Testis (tissue), 3 donors: Measurements from ENCODE around the gene CEP63. TPM values are rescaled to one million over a fixed set of nuclear protein-coding genes. Genes with fewer than 3 reads are reported as not detected.
A peak's percentile ranks its signal among the peaks of the same experiment; 100 is the strongest.

Source experiments
- DNase-seq: peaks from one replicate; pipeline ENCODE4 v3.0.0-alpha.2; 2019
- H3K27ac ChIP-seq, 2 donors: fragments of 200-600 bp; sonication (generic); one replicate each; pipeline ENCODE4 v1.5.1; 2019
- H3K27me3 ChIP-seq: fragments of 200-600 bp; sonication (generic); one replicate; pipeline ENCODE4 v1.5.1; 2019
- H3K36me3 ChIP-seq: fragments of 200-600 bp; sonication (generic); one replicate; pipeline ENCODE4 v1.5.1; 2017; ENCODE audit warnings: low read depth; ENCODE audit errors: missing control alignments
- H3K4me1 ChIP-seq: fragments of 200-600 bp; sonication (generic); one replicate; pipeline ENCODE4 v1.5.1; 2019
- H3K4me3 ChIP-seq, 2 donors: fragments of 200-600 bp; sonication (generic); one replicate each; pipeline ENCODE4 v1.5.1; 2017 to 2019
- H3K9me3 ChIP-seq: fragments of 200-600 bp; sonication (generic); one replicate; pipeline ENCODE4 v1.5.1; 2017
- CTCF ChIP-seq, 3 experiments: fragments of 450-650 bp in 2 of 3; fragments of 200-600 bp in 1 of 3; sonication (generic) in 1 of 3; IDR thresholded peaks; one replicate each; pipeline ENCODE4 v1.5.1; 2016 to 2019; ENCODE audit warnings: antibody characterized with exemption in 3 of 3, mild to moderate bottlenecking in 2 of 3, moderate library complexity in 1 of 3
- POLR2A ChIP-seq: fragments of 450-650 bp; IDR thresholded peaks from one replicate; pipeline ENCODE4 v1.6.1; 2017; ENCODE audit warnings: antibody characterized with exemption, mild to moderate bottlenecking, moderate library complexity
- WGBS, 2 donors: methylation state at CpG; one replicate each; pipeline ENCODE4 v1.1.5; 2018; 5-methylcytosine and 5-hydroxymethylcytosine counted together
- intact Hi-C: fragments of 100-400 bp; cut with DNase I; formaldehyde crosslinking; loops from one replicate; pipeline ENCODE4 v1.15.1; 2023; ENCODE audit warnings: low total_unique reads
- polyA plus RNA-seq: library from polyadenylated mRNA; stranded (reverse); fragments of 350-450 nt; fragmentation: Illumina TruSeq; extraction: RNeasy Lipid Tissue Mini Kit (QIAGEN cat#74804); gene quantifications from one replicate; pipeline ENCODE4 v1.2.3, GENCODE V29; 2014; ENCODE audit warnings: low read depth, low replicate concordance; ENCODE audit not compliant: insufficient read depth
- total RNA-seq, 2 donors: library from RNA; depleted of rRNA; stranded (reverse); fragments of >200 nt; gene quantifications; one replicate each; pipeline ENCODE4 v1.2.3, GENCODE V29; 2016

Gene CEP63
- total and polyA plus RNA-seq, 3 donors from 2014 or later: 42.3 to 74.5 (median 45.5) TPM

GRCh38 chr3:134445095-134445494 is 40.8 kb upstream of the CEP63 start:
- Histone ChIP-seq H3K36me3 (no peaks in the 10 kb centered on the region), H3K4me1 (no peaks in the 10 kb centered on the region), H3K4me3 (no peak overlapping the region), H3K27me3 (no peaks in the 10 kb centered on the region), H3K27ac (no peak overlapping the region), H3K9me3 (no peaks in the 10 kb centered on the region)
- intact Hi-C loops: no loop called here
- WGBS, 2 donors: 69 to 78% methylated on average over 1 of the region's 1 CpG
- no peak for TF ChIP-seq POLR2A
- no peak for TF ChIP-seq CTCF (IDR thresholded peaks at IDR 0.05)
- DNase-seq: no peak

GRCh38 chr3:134445636-134446035 is 40.2 kb upstream of the CEP63 start:
- H3K9me3 ChIP-seq: no peaks in the 10 kb centered on the region
- TF ChIP-seq POLR2A (no peak), CTCF (IDR thresholded peaks at IDR 0.05) (no peak)
- peak; percentile 24 for DNase-seq
- H3K4me1 ChIP-seq: no peaks in the 10 kb centered on the region
- no peak overlapping the region for H3K4me3 ChIP-seq
- intact Hi-C loops: no loop called here
- H3K36me3 ChIP-seq: no peaks in the 10 kb centered on the region
- WGBS, 2 donors: 50 to 58% methylated on average over 1 of the region's 1 CpG
- H3K27ac ChIP-seq: no peak overlapping the region
- no peaks in the 10 kb centered on the region for H3K27me3 ChIP-seq

GRCh38 chr3:134446800-134447199 is 39.1 kb upstream of the CEP63 start:
- intact Hi-C loops: no loop called here
- H3K4me3 ChIP-seq: no peak overlapping the region
- 52 to 73% methylated on average over 3 of the region's 3 CpGs for WGBS, 2 donors
- H3K4me1 ChIP-seq: no peaks in the 10 kb centered on the region
- H3K27ac ChIP-seq: no peak overlapping the region
- no peak for DNase-seq
- H3K36me3 ChIP-seq: no peaks in the 10 kb centered on the region
- H3K27me3 ChIP-seq: no peaks in the 10 kb centered on the region
- H3K9me3 ChIP-seq: no peaks in the 10 kb centered on the region
- TF ChIP-seq POLR2A (no peak), CTCF (IDR thresholded peaks at IDR 0.05) (no peak)

GRCh38 chr3:134447351-134447750 is 38.5 kb upstream of the CEP63 start:
- no peak overlapping the region for H3K27ac ChIP-seq
- no peak for TF ChIP-seq CTCF (IDR thresholded peaks at IDR 0.05)
- no peak for TF ChIP-seq POLR2A

GRCh38 chr3:134448664-134449063 is 37.2 kb upstream of the CEP63 start:
- no peaks in the 10 kb centered on the region for H3K27me3 ChIP-seq
- no peaks in the 10 kb centered on the region for H3K4me1 ChIP-seq
- intact Hi-C loops: no loop called here
- TF ChIP-seq POLR2A (no peak), CTCF (IDR thresholded peaks at IDR 0.05) (no peak)
- H3K27ac ChIP-seq: no peak overlapping the region
- WGBS, 2 donors: 91 to 94% methylated on average over 5 of the region's 5 CpGs
- H3K4me3 ChIP-seq: no peak overlapping the region
- H3K36me3 ChIP-seq: no peaks in the 10 kb centered on the region
- no peaks in the 10 kb centered on the region for H3K9me3 ChIP-seq
- no peak for DNase-seq

More at GRCh38 chr3:134447351-134447750, 38.5 kb upstream of the CEP63 start:
- H3K36me3 ChIP-seq: no peaks in the 10 kb centered on the region
- no peak for DNase-seq
- H3K9me3 ChIP-seq: no peaks in the 10 kb centered on the region
- intact Hi-C loops: no loop called here
- no peaks in the 10 kb centered on the region for H3K27me3 ChIP-seq
- no peaks in the 10 kb centered on the region for H3K4me1 ChIP-seq
- 73 to 75% methylated on average over 1 of the region's 1 CpG for WGBS, 2 donors
- H3K4me3 ChIP-seq: no peak overlapping the region
